GM18526 (cell line): Measurements from ENCODE around the gene LAMTOR4.

Experiments used
- POLR2A ChIP-seq: IDR thresholded peaks from 3 replicates; pipeline ENCODE4 v1.6.1; 2011; ENCODE audit not compliant: insufficient read length; ENCODE audit errors: extremely low read depth

The LAMTOR4 gene

GRCh38 chr7:100118388-100119071 lies 30.2 kb upstream of the LAMTOR4 start:
- no peak for TF ChIP-seq POLR2A

- TF ChIP-seq POLR2A = peak; percentile 82
Observed at GRCh38 chr7:100119072-100119969, 29.4 kb upstream of the LAMTOR4 start, which contains the start of the genes CNPY4 and TAF6. CNPY4 (plus strand) TSS chr7:100119634; CDS start chr7:100119745, 111 bp downstream. TAF6 (minus strand) TSS chr7:100119358; CDS start chr7:100114209, 5,149 bp downstream.

GRCh38 chr7:100119970-100120732 lies 28.6 kb upstream of the LAMTOR4 start:
- no peak for TF ChIP-seq POLR2A

- TF ChIP-seq POLR2A = no peak
Observed at GRCh38 chr7:100120733-100121036, 28.0 kb upstream of the LAMTOR4 start.

GRCh38 chr7:100122067-100122466 lies 26.7 kb upstream of the LAMTOR4 start:
- no peak for TF ChIP-seq POLR2A

GRCh38 chr7:100122568-100122967 lies 26.1 kb upstream of the LAMTOR4 start:
- TF ChIP-seq POLR2A = no peak

GRCh38 chr7:100124301-100125230 lies 24.2 kb upstream of the LAMTOR4 start:
- no peak for TF ChIP-seq POLR2A

GRCh38 chr7:100126239-100126930 lies 22.3 kb upstream of the LAMTOR4 start:
- no peak for TF ChIP-seq POLR2A

- TF ChIP-seq POLR2A = peak; percentile 85
Observed at GRCh38 chr7:100126931-100127865, 21.5 kb upstream of the LAMTOR4 start, which contains the start of gene MBLAC1. MBLAC1 (plus strand) TSS chr7:100126967; CDS start chr7:100127396, 429 bp downstream.

- no peak for TF ChIP-seq POLR2A
Observed at GRCh38 chr7:100127866-100128636, 20.7 kb upstream of the LAMTOR4 start.

GRCh38 chr7:100128637-100128963 lies 20.1 kb upstream of the LAMTOR4 start:
- no peak for TF ChIP-seq POLR2A
